H1 (cell line): Measurements from ENCODE around the gene C6orf120. TPM values are rescaled to one million over a fixed set of nuclear protein-coding genes. Genes with fewer than 3 reads are reported as not detected.

Experiments used
- CTCF ChIA-PET: fragments of 300-600 bp; sonication (Branson Sonifier 250); formaldehyde crosslinking; loops from one replicate; lab custom pipeline; 2021; ENCODE audit not compliant: partially characterized antibody; lab: Charles Lee
- POLR2A ChIA-PET: fragments of 300-600 bp; sonication (Branson Sonifier 250); formaldehyde crosslinking; loops from one replicate; lab custom pipeline; 2021; ENCODE audit warnings: inconsistent platforms; ENCODE audit not compliant: partially characterized antibody; lab: Charles Lee
- DNase-seq, 2 experiments: peaks; one replicate each; pipeline versions ENCODE4 v3.0.0 to v3.0.0-alpha.2; 2010 to 2022; ENCODE audit warnings: low spot score in 2 of 2, low read depth in 1 of 2, mixed read lengths in 1 of 2
- FAIRE-seq: peaks from 2 replicates; lab custom pipeline; 2011; peaks lifted over from hg19 to GRCh38; lab: Jason Lieb, UNC
- H2AFZ ChIP-seq: 2 replicates; pipeline ENCODE4 v1.8.1; 2012; ENCODE audit warnings: low read length, inconsistent platforms
- H2AK5ac ChIP-seq: 2 replicates; pipeline ENCODE4 v1.6.1; 2013; ENCODE audit warnings: low read depth, low read length
- H2BK120ac ChIP-seq: replicated peaks from 2 replicates; pipeline ENCODE3; 2013; ENCODE audit warnings: low read depth, low read length, inconsistent platforms
- H2BK12ac ChIP-seq: 2 replicates; pipeline ENCODE4 v1.6.1; 2013; ENCODE audit warnings: low read depth, low read length
- H2BK15ac ChIP-seq: 2 replicates; pipeline ENCODE4 v1.6.1; 2013; ENCODE audit warnings: low read length
- H2BK20ac ChIP-seq: 2 replicates; pipeline ENCODE4 v1.6.1; 2013; ENCODE audit warnings: low read length
- H2BK5ac ChIP-seq: 2 replicates; pipeline ENCODE4 v1.6.1; 2013; ENCODE audit warnings: low read depth, low read length
- H3K14ac ChIP-seq: 2 replicates; pipeline ENCODE4 v1.6.1; 2013; ENCODE audit warnings: inconsistent platforms; ENCODE audit not compliant: insufficient read length
- H3K18ac ChIP-seq: 2 replicates; pipeline ENCODE4 v1.6.1; 2013; ENCODE audit warnings: low read length; ENCODE audit errors: extremely low read depth
- H3K23ac ChIP-seq: 2 replicates; pipeline ENCODE4 v1.6.1; 2013; ENCODE audit warnings: inconsistent platforms; ENCODE audit not compliant: insufficient read length
- H3K23me2 ChIP-seq: 2 replicates; pipeline ENCODE4 v1.6.1; 2013; ENCODE audit warnings: low read depth, low read length
- H3K27ac ChIP-seq: 2 replicates; pipeline ENCODE4 v1.6.1; 2011; ENCODE audit warnings: low read depth, low read length, inconsistent platforms
- H3K27me3 ChIP-seq, 4 experiments: replicated peaks in 1 of 4; 1 replicate in 1 of 4; 2 replicates in 3 of 4; pipeline versions ENCODE4 v1.6.1 to v1.8.1; 2011 to 2013; ENCODE audit warnings: low read length in 3 of 4, mild to moderate bottlenecking in 3 of 4, inconsistent platforms in 2 of 4, mixed read lengths in 2 of 4, moderate library complexity in 1 of 4; ENCODE audit not compliant: control insufficient read depth in 3 of 4, insufficient read depth in 3 of 4; ENCODE audit errors: extremely low read depth in 1 of 4
- H3K36me3 ChIP-seq, 4 experiments: 2 replicates each; pipeline versions ENCODE4 v1.6.1 to v1.8.1; 2011 to 2013; ENCODE audit warnings: mild to moderate bottlenecking in 4 of 4, low read length in 3 of 4, moderate library complexity in 2 of 4, control low read depth in 1 of 4, inconsistent platforms in 1 of 4; ENCODE audit not compliant: insufficient read depth in 4 of 4, control insufficient read depth in 2 of 4
- H3K4ac ChIP-seq: replicated peaks from 2 replicates; pipeline ENCODE3; 2013; ENCODE audit warnings: low read length, low read depth, mixed read lengths, inconsistent platforms; ENCODE audit not compliant: insufficient read length
- H3K4me1 ChIP-seq, 4 experiments: replicated peaks in 1 of 4; 1 replicate in 1 of 4; 2 replicates in 3 of 4; pipeline versions ENCODE4 v1.6.1 to v1.8.1; 2011 to 2013; ENCODE audit warnings: low read length in 3 of 4, inconsistent platforms in 2 of 4, mixed read lengths in 1 of 4; ENCODE audit not compliant: insufficient read depth in 4 of 4, control insufficient read depth in 3 of 4
- H3K4me2 ChIP-seq, 2 experiments: 2 replicates each; pipeline versions ENCODE4 v1.6.1 to v1.8.1; 2011 to 2013; ENCODE audit warnings: low read depth in 2 of 2, low read length in 2 of 2, control low read depth in 1 of 2, inconsistent platforms in 1 of 2, mild to moderate bottlenecking in 1 of 2; ENCODE audit not compliant: insufficient read depth in 1 of 2
- H3K4me3 ChIP-seq, 4 experiments: fragments of 200-600, 300-600 bp in 1 of 4; sonication (generic), shearing (Covaris generic), sonication (Bioruptor Twin) in 1 of 4; 2 replicates each; pipeline versions ENCODE4 v1.5.1 to v1.8.1; 2011 to 2016; ENCODE audit warnings: low read length in 4 of 4, low read depth in 3 of 4, control low read depth in 2 of 4, inconsistent platforms in 2 of 4, mild to moderate bottlenecking in 2 of 4, mixed read lengths in 1 of 4, moderate library complexity in 1 of 4; ENCODE audit not compliant: insufficient read depth in 2 of 4; ENCODE audit errors: extremely low read depth in 1 of 4
- H3K56ac ChIP-seq: replicated peaks from 2 replicates; pipeline ENCODE3; 2013; ENCODE audit warnings: low read depth, mild to moderate bottlenecking, mixed read lengths, low read length, inconsistent platforms; ENCODE audit not compliant: insufficient read length
- H3K79me1 ChIP-seq: 2 replicates; pipeline ENCODE4 v1.6.1; 2013; ENCODE audit warnings: low read depth, low read length, control low read depth
- H3K79me2 ChIP-seq, 2 experiments: 2 replicates each; pipeline versions ENCODE4 v1.6.1 to v1.8.1; 2012 to 2013; ENCODE audit warnings: low read length in 2 of 2, mild to moderate bottlenecking in 2 of 2, inconsistent platforms in 1 of 2; ENCODE audit not compliant: insufficient read depth in 2 of 2, control insufficient read depth in 1 of 2
- H3K9ac ChIP-seq, 4 experiments: replicated peaks in 1 of 4; 1 replicate in 1 of 4; 2 replicates in 3 of 4; pipeline versions ENCODE4 v1.6.1 to v1.8.1; 2011 to 2013; ENCODE audit warnings: low read depth in 3 of 4, low read length in 3 of 4, control low read depth in 2 of 4, mild to moderate bottlenecking in 2 of 4, moderate library complexity in 2 of 4, inconsistent platforms in 1 of 4; ENCODE audit errors: extremely low read depth in 1 of 4
- H3K9me3 ChIP-seq, 2 experiments: 2 replicates each; pipeline versions ENCODE4 v1.6.1 to v1.8.1; 2012 to 2013; ENCODE audit warnings: mild to moderate bottlenecking in 2 of 2, moderate library complexity in 2 of 2, control low read depth in 1 of 2, inconsistent platforms in 1 of 2, low read depth in 1 of 2, low read length in 1 of 2, mixed read lengths in 1 of 2; ENCODE audit not compliant: insufficient read depth in 2 of 2
- H4K20me1 ChIP-seq, 2 experiments: replicated peaks in 1 of 2; 2 replicates each; pipeline versions ENCODE3 to v1.8.1; 2011 to 2013; ENCODE audit warnings: inconsistent platforms in 2 of 2, low read length in 2 of 2, mild to moderate bottlenecking in 1 of 2; ENCODE audit not compliant: insufficient read depth in 2 of 2, control insufficient read depth in 1 of 2
- H4K5ac ChIP-seq: 2 replicates; pipeline ENCODE4 v1.6.1; 2013; ENCODE audit warnings: low read length, low read depth, mixed read lengths, inconsistent platforms; ENCODE audit not compliant: insufficient read length
- H4K8ac ChIP-seq: 2 replicates; pipeline ENCODE4 v1.8.0; 2013; ENCODE audit warnings: mild to moderate bottlenecking, moderate library complexity, low read length, inconsistent platforms; ENCODE audit not compliant: insufficient read depth; ENCODE audit errors: extremely low read depth
- H4K91ac ChIP-seq: replicated peaks from 2 replicates; pipeline ENCODE3; 2013; ENCODE audit warnings: low read length, mixed read lengths, inconsistent platforms; ENCODE audit not compliant: insufficient read length
- HDAC2 ChIP-seq, 2 experiments: fragments of 300-600 bp in 1 of 2; sonication (generic) in 1 of 2; IDR thresholded peaks; 2 replicates each; pipeline ENCODE4 v1.6.1; 2011 to 2012; ENCODE audit warnings: low read depth in 2 of 2, low read length in 2 of 2, mild to moderate bottlenecking in 2 of 2, moderate library complexity in 2 of 2, borderline replicate concordance in 1 of 2, inconsistent platforms in 1 of 2
- KDM1A ChIP-seq: fragments of 200-600, 300-600 bp; sonication (generic); IDR thresholded peaks from 2 replicates; pipeline ENCODE4 v1.7.1; 2016; ENCODE audit warnings: mild to moderate bottlenecking, low read length, borderline replicate concordance
- POU5F1 ChIP-seq: IDR thresholded peaks from 2 replicates; pipeline ENCODE4 v1.6.1; 2011; ENCODE audit warnings: low read depth, mild to moderate bottlenecking, low read length, moderate library complexity
- RNF2 ChIP-seq: fragments of 200-900, 300-1000 bp; sonication (generic); IDR thresholded peaks from 2 replicates; pipeline ENCODE4 v1.7.1; 2016; ENCODE audit warnings: borderline replicate concordance, low read depth, mild to moderate bottlenecking, antibody characterized with exemption, low read length; ENCODE audit not compliant: poor library complexity, severe bottlenecking; ENCODE audit errors: missing control alignments
- RXRA ChIP-seq: IDR thresholded peaks from 2 replicates; pipeline ENCODE4 v1.6.1; 2011; ENCODE audit warnings: low read depth, mild to moderate bottlenecking, low read length, moderate library complexity; ENCODE audit not compliant: insufficient read depth
- TEAD4 ChIP-seq: IDR thresholded peaks from 2 replicates; pipeline ENCODE4 v1.6.1; 2012; ENCODE audit warnings: low read depth, low read length, inconsistent platforms, mixed read lengths
- WGBS, 2 experiments: shearing (Covaris generic) in 1 of 2; methylation state at CpG; one replicate each; pipeline versions ENCODE4 v1.1.6 to v1.1.7; 2013 to 2015; ENCODE audit warnings: low lambda C conversion rate in 2 of 2, mixed read lengths in 2 of 2, inconsistent platforms in 1 of 2, low coverage in 1 of 2, missing lambda C conversion rate in 1 of 2; ENCODE audit not compliant: insufficient replicate concordance in 2 of 2, insufficient coverage in 1 of 2, insufficient read length in 1 of 2; ENCODE audit errors: extremely low coverage in 1 of 2, missing lambda C conversion rate in 1 of 2; 5-methylcytosine and 5-hydroxymethylcytosine counted together
- polyA plus RNA-seq, 7 experiments: library from polyadenylated mRNA; depleted of rRNA in 3 of 7; stranded (reverse) in 5 of 7; unstranded in 2 of 7; fragments of >200 nt in 5 of 7; fragments of 200-250 nt in 2 of 7; gene quantifications; 1 replicate in 5 of 7; 2 replicates in 1 of 7; 4 replicates in 1 of 7; pipeline versions ENCODE4 v1.2.1 to v1.2.3, GENCODE V29; 2011 to 2013; ENCODE audit warnings: missing spikeins in 2 of 7, mixed read lengths in 2 of 7
- total RNA-seq: library from RNA; stranded (reverse); fragmentation: NEBNext Ultra II Directional; extraction: Animal tissue kit (Norgen Biotek cat#: 25700); gene quantifications from 2 replicates; pipeline ENCODE4 v1.2.1, GENCODE V29; 2021
- TF ChIP-seq, protein P1 (sequence below), 3 experiments: IDR thresholded peaks; 1 replicate in 2 of 3; 2 replicates in 1 of 3; pipeline versions ENCODE4 v1.5.1 to v1.6.1; 2011; ENCODE audit warnings: low read length in 3 of 3, mild to moderate bottlenecking in 3 of 3, inconsistent platforms in 2 of 3, low read depth in 1 of 3, moderate library complexity in 1 of 3; ENCODE audit not compliant: insufficient read depth in 1 of 3; ENCODE audit errors: control extremely low read depth in 1 of 3
- TF ChIP-seq, protein P2 (sequence below): IDR thresholded peaks from 2 replicates; pipeline ENCODE4 v1.6.1; 2011; ENCODE audit warnings: low read depth, mild to moderate bottlenecking, low read length; ENCODE audit not compliant: insufficient read depth

The C6orf120 gene
- total and polyA plus RNA-seq, 2 of the 8 experiments (the other 6 are each of a cell fraction or from before 2014, with no cell fraction given), result 16.2 to 30.6 TPM

DNA sequence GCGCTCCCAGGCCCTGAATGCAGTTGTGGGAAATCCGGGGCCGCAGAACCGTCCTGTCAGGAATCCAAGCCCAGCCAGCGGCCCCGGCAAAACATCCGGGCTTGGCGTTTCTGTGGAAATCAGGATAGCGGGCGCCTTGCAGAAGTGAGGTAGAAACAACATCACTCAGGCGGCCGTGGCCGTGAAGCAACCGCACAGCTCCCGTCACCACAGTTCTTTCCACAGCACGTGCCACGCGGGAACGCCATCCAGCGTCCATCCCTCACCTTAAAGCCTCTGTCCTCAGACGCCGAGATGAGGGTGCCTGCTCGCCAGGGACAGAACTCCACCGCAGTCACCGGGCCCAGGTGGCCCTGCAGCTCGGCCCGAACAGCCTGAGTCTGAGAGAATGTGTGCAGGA is 34.2 kb upstream of the C6orf120 start:
- H3K27me3 ChIP-seq, result no peaks in the 10 kb centered on the region
- H3K56ac ChIP-seq, result no peak overlapping the region
- TF ChIP-seq HDAC2 (IDR thresholded peaks at IDR 0.05; ENCODE audit: borderline replicate concordance in 1 of 2, low read depth in 2 of 2, low read length in 2 of 2), result no peak
- TF ChIP-seq, protein P1, sequence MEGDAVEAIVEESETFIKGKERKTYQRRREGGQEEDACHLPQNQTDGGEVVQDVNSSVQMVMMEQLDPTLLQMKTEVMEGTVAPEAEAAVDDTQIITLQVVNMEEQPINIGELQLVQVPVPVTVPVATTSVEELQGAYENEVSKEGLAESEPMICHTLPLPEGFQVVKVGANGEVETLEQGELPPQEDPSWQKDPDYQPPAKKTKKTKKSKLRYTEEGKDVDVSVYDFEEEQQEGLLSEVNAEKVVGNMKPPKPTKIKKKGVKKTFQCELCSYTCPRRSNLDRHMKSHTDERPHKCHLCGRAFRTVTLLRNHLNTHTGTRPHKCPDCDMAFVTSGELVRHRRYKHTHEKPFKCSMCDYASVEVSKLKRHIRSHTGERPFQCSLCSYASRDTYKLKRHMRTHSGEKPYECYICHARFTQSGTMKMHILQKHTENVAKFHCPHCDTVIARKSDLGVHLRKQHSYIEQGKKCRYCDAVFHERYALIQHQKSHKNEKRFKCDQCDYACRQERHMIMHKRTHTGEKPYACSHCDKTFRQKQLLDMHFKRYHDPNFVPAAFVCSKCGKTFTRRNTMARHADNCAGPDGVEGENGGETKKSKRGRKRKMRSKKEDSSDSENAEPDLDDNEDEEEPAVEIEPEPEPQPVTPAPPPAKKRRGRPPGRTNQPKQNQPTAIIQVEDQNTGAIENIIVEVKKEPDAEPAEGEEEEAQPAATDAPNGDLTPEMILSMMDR (IDR thresholded peaks at IDR 0.05; ENCODE audit: control extremely low read depth in 1 of 3, insufficient read depth in 1 of 3, low read depth in 1 of 3, low read length in 3 of 3), result no peak
- no peak for TF ChIP-seq POU5F1
- TF ChIP-seq TEAD4, result no peak
- TF ChIP-seq KDM1A, result no peak
- no peak for TF ChIP-seq RNF2
- TF ChIP-seq RXRA, result no peak
- TF ChIP-seq, protein P2, sequence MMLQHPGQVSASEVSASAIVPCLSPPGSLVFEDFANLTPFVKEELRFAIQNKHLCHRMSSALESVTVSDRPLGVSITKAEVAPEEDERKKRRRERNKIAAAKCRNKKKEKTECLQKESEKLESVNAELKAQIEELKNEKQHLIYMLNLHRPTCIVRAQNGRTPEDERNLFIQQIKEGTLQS, result no peak

More for the DNA sequence above, 34.2 kb upstream of the C6orf120 start:
- ChIA-PET POLR2A (no interaction called here), CTCF (interaction anchor here (1.2 kb wide), 1 partner anchor 774 kb away, joined by 3 read pairs; no protein-coding TSS in a partner anchor)
- H3K4me2 ChIP-seq, result no peak overlapping the region
- no peak overlapping the region for H3K23ac ChIP-seq
- H4K5ac ChIP-seq, result no peak overlapping the region
- H3K4ac ChIP-seq, result no peak overlapping the region
- peak in 1 of 2 experiments; percentile 37 for DNase-seq
- H2AFZ ChIP-seq, result no peak overlapping the region
- H3K4me3 ChIP-seq, result no peak overlapping the region
- no peaks in the 10 kb centered on the region for H3K23me2 ChIP-seq
- peak overlapping the region; percentile 69; the same call in 1 of the 2 replicates for H4K8ac ChIP-seq
- no peak overlapping the region for H2AK5ac ChIP-seq
- peaks cover 14 to 73% (median 46%) of the 10 kb centered on the region in 4 experiments for H3K36me3 ChIP-seq
- H4K91ac ChIP-seq, result no peak overlapping the region
- no peak overlapping the region for H3K27ac ChIP-seq
- H2BK20ac ChIP-seq, result no peak overlapping the region
- H4K20me1 ChIP-seq, result peaks cover 11 to 14% of the 10 kb centered on the region in 2 experiments
- H3K79me2 ChIP-seq, result no peaks in the 10 kb centered on the region
- no peak overlapping the region for H2BK5ac ChIP-seq
- WGBS, 2 experiments, result 94% methylated on average over 27 of the region's 27 CpGs; no CpG with 5 or more reads in 1 of the 2 experiments
- no peak overlapping the region; a peak in 1 of 7 replicates for H3K9ac ChIP-seq
- no peak overlapping the region for H3K14ac ChIP-seq
- FAIRE-seq, result no peak
- H3K79me1 ChIP-seq, result peaks cover 7% of the 10 kb centered on the region
- no peaks in the 10 kb centered on the region for H3K9me3 ChIP-seq
- no peak overlapping the region for H2BK12ac ChIP-seq
- H3K18ac ChIP-seq, result no peak overlapping the region
- H3K4me1 ChIP-seq, result no peaks in the 10 kb centered on the region
- no peak overlapping the region for H2BK15ac ChIP-seq
- H2BK120ac ChIP-seq, result no peak overlapping the region
